ENCODE results near the gene DES. TPM values are rescaled to one million over a fixed set of nuclear protein-coding genes. Genes with fewer than 3 reads are reported as not detected.

The DES gene
- total and polyA plus RNA-seq, 2 of the 13 experiments (the other 11 are each of a cell fraction or from before 2014, with no cell fraction given), result not detected

DNA sequence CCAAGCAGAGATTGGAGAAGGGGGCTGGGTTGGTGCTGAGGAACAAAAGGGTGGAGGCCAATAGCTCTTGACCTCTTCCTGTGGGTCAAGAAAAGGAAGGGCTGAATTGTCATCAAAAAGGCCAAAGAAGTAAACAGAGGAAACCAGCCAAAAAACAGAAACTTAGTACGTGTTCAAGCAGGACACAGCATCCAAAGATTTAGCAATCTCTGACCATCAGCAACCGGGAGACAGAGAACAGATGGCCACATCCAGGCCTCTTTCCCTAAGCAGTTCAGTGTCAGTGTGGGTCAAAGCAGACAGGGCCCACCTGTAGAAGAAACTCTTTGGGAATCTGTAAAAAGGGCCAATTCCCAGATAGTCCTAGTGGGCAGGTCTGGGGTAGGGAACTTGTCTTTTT lies 33.3 kb upstream of the DES start:
- peaks cover 38 to 58% of the 10 kb centered on the region in 2 experiments for H3K36me3 ChIP-seq (replicated peaks in 1 of 2; ENCODE audit: control insufficient read depth in 1 of 2, insufficient read depth in 2 of 2, low read length in 2 of 2)

More for the DNA sequence above, 33.3 kb upstream of the DES start:
- ATAC-seq (no peak), DNase-seq (ENCODE audit: low spot score) (no peak), FAIRE-seq (no peak)
- in situ Hi-C loops (cut with HindIII; ENCODE audit: extremely low pct_ligation_motif_present, low pct_unique_long_range_greater_than_20kb) (no loop called here), intact Hi-C loops (cut with micrococcal nuclease; ENCODE audit: unreplicated experiment) (loop anchor here (5.0 kb wide), 2 partner anchors 112 to 212 kb away; partner anchors contain the start of genes GMPPA and STK11IP)
- Histone ChIP-seq H3K27me3 (ENCODE audit: control insufficient read depth in 1 of 2, insufficient read depth in 2 of 2, low read length in 2 of 2) (no peaks in the 10 kb centered on the region; a peak in 1 of 5 replicates), H4K20me1 (ENCODE audit: insufficient read depth, low read length) (peaks cover 7% of the 10 kb centered on the region; the same call in 1 of the 2 replicates), H3K4me1 (ENCODE audit: insufficient read depth, low read length) (peaks cover 30% of the 10 kb centered on the region), H3K79me2 (ENCODE audit: insufficient read depth, low read length) (peaks cover 12% of the 10 kb centered on the region), H3K4me3 (replicated peaks in 1 of 3; ENCODE audit: insufficient read depth in 1 of 3, low read depth in 2 of 3, low read length in 3 of 3) (no peak overlapping the region), H3K4me2 (ENCODE audit: low read depth, low read length) (no peak overlapping the region), H3K9me3 (ENCODE audit: low read length) (no peaks in the 10 kb centered on the region), H3K9ac (ENCODE audit: insufficient read depth, low read depth, low read length) (no peak overlapping the region), H2AFZ (ENCODE audit: low read length) (no peak overlapping the region), H3K27ac (ENCODE audit: extremely low read length, insufficient read depth, low read length) (no peak overlapping the region)
- no TSS peak for BruUV-seq (replicated peaks)
- ChIA-PET POLR2A (no interaction called here), CTCF (ENCODE audit: low intra/inter-chr PET ratio, low total read pairs) (no interaction called here)
- 93% methylated on average over 2 of the region's 2 CpGs for WGBS (ENCODE audit: low lambda C conversion rate)
- TF ChIP-seq MEIS2 (CRISPR knock-in tag; IDR thresholded peaks at IDR 0.05) (no peak), KAT2B (IDR thresholded peaks at IDR 0.05; ENCODE audit: borderline replicate concordance, low read depth, low read length) (no peak), SNAI1 (CRISPR knock-in tag; IDR thresholded peaks at IDR 0.05; ENCODE audit: borderline replicate concordance) (no peak), MYC (CRISPR knock-in tag; IDR thresholded peaks at IDR 0.05; ENCODE audit: borderline replicate concordance) (no peak), ARID2 (CRISPR knock-in tag; IDR thresholded peaks at IDR 0.05; ENCODE audit: borderline replicate concordance) (no peak), ZNF232 (CRISPR knock-in tag; IDR thresholded peaks at IDR 0.05; ENCODE audit: borderline replicate concordance) (no peak), ZNF790 (CRISPR knock-in tag; IDR thresholded peaks at IDR 0.05; ENCODE audit: borderline replicate concordance) (no peak), ZNF891 (CRISPR knock-in tag; IDR thresholded peaks at IDR 0.05) (no peak)
- TF ChIP-seq, protein P1, sequence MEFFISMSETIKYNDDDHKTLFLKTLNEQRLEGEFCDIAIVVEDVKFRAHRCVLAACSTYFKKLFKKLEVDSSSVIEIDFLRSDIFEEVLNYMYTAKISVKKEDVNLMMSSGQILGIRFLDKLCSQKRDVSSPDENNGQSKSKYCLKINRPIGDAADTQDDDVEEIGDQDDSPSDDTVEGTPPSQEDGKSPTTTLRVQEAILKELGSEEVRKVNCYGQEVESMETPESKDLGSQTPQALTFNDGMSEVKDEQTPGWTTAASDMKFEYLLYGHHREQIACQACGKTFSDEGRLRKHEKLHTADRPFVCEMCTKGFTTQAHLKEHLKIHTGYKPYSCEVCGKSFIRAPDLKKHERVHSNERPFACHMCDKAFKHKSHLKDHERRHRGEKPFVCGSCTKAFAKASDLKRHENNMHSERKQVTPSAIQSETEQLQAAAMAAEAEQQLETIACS (CRISPR knock-in tag; IDR thresholded peaks at IDR 0.05), result no peak
- TF ChIP-seq, protein P2, sequence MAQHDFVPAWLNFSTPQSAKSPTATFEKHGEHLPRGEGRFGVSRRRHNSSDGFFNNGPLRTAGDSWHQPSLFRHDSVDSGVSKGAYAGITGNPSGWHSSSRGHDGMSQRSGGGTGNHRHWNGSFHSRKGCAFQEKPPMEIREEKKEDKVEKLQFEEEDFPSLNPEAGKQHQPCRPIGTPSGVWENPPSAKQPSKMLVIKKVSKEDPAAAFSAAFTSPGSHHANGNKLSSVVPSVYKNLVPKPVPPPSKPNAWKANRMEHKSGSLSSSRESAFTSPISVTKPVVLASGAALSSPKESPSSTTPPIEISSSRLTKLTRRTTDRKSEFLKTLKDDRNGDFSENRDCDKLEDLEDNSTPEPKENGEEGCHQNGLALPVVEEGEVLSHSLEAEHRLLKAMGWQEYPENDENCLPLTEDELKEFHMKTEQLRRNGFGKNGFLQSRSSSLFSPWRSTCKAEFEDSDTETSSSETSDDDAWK (CRISPR knock-in tag; IDR thresholded peaks at IDR 0.05), result no peak
- TF ChIP-seq, protein P3, sequence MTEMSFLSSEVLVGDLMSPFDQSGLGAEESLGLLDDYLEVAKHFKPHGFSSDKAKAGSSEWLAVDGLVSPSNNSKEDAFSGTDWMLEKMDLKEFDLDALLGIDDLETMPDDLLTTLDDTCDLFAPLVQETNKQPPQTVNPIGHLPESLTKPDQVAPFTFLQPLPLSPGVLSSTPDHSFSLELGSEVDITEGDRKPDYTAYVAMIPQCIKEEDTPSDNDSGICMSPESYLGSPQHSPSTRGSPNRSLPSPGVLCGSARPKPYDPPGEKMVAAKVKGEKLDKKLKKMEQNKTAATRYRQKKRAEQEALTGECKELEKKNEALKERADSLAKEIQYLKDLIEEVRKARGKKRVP (CRISPR knock-in tag; IDR thresholded peaks at IDR 0.05), result no peak
- TF ChIP-seq, protein P4, sequence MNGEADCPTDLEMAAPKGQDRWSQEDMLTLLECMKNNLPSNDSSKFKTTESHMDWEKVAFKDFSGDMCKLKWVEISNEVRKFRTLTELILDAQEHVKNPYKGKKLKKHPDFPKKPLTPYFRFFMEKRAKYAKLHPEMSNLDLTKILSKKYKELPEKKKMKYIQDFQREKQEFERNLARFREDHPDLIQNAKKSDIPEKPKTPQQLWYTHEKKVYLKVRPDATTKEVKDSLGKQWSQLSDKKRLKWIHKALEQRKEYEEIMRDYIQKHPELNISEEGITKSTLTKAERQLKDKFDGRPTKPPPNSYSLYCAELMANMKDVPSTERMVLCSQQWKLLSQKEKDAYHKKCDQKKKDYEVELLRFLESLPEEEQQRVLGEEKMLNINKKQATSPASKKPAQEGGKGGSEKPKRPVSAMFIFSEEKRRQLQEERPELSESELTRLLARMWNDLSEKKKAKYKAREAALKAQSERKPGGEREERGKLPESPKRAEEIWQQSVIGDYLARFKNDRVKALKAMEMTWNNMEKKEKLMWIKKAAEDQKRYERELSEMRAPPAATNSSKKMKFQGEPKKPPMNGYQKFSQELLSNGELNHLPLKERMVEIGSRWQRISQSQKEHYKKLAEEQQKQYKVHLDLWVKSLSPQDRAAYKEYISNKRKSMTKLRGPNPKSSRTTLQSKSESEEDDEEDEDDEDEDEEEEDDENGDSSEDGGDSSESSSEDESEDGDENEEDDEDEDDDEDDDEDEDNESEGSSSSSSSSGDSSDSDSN (CRISPR knock-in tag; IDR thresholded peaks at IDR 0.05), result no peak
- TF ChIP-seq, protein P5, sequence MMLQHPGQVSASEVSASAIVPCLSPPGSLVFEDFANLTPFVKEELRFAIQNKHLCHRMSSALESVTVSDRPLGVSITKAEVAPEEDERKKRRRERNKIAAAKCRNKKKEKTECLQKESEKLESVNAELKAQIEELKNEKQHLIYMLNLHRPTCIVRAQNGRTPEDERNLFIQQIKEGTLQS (CRISPR knock-in tag; IDR thresholded peaks at IDR 0.05), result no peak
- TF ChIP-seq, protein P6, sequence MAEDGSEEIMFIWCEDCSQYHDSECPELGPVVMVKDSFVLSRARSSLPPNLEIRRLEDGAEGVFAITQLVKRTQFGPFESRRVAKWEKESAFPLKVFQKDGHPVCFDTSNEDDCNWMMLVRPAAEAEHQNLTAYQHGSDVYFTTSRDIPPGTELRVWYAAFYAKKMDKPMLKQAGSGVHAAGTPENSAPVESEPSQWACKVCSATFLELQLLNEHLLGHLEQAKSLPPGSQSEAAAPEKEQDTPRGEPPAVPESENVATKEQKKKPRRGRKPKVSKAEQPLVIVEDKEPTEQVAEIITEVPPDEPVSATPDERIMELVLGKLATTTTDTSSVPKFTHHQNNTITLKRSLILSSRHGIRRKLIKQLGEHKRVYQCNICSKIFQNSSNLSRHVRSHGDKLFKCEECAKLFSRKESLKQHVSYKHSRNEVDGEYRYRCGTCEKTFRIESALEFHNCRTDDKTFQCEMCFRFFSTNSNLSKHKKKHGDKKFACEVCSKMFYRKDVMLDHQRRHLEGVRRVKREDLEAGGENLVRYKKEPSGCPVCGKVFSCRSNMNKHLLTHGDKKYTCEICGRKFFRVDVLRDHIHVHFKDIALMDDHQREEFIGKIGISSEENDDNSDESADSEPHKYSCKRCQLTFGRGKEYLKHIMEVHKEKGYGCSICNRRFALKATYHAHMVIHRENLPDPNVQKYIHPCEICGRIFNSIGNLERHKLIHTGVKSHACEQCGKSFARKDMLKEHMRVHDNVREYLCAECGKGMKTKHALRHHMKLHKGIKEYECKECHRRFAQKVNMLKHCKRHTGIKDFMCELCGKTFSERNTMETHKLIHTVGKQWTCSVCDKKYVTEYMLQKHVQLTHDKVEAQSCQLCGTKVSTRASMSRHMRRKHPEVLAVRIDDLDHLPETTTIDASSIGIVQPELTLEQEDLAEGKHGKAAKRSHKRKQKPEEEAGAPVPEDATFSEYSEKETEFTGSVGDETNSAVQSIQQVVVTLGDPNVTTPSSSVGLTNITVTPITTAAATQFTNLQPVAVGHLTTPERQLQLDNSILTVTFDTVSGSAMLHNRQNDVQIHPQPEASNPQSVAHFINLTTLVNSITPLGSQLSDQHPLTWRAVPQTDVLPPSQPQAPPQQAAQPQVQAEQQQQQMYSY (CRISPR knock-in tag; IDR thresholded peaks at IDR 0.05), result no peak

All from HepG2 (cell line).